ENCODE results near the gene SERPINA3. TPM values are rescaled to one million over a fixed set of nuclear protein-coding genes. Genes with fewer than 3 reads are reported as not detected.

SERPINA3 gene
- total RNA-seq, 2 donors from 2014 or later: 396 to 1,783 TPM

GRCh38 chr14:94578712-94579111 is 33.5 kb upstream of the SERPINA3 start:
- H3K4me1 ChIP-seq: peaks cover 70% of the 10 kb centered on the region
- no peak overlapping the region for H3K4me3 ChIP-seq
- TF ChIP-seq CTCF (IDR thresholded peaks at IDR 0.05) (no peak), POLR2A (IDR thresholded peaks at IDR 0.05) (no peak)
- no peaks in the 10 kb centered on the region for H3K9me3 ChIP-seq
- no peaks in the 10 kb centered on the region for H3K36me3 ChIP-seq (replicated peaks in 1 of 2; ENCODE audit: insufficient read depth in 1 of 2, low read depth in 2 of 2)
- H3K27ac ChIP-seq: no peak overlapping the region
- intact Hi-C loops (cut with DNase I): no loop called here
- WGBS, 2 donors: 90 to 93% methylated on average over 6 of the region's 6 CpGs
- H3K27me3 ChIP-seq: no peaks in the 10 kb centered on the region
- no peak for ATAC-seq
- DNase-seq: no peak

GRCh38 chr14:94581127-94581999 is 30.8 kb upstream of the SERPINA3 start, which contains the start of gene SERPINA5:
Gene SERPINA5, plus strand, starts transcription at chr14:94581426. Its CDS starts 5,937 bp downstream, at chr14:94587363.
- H3K9me3 ChIP-seq: no peaks in the 10 kb centered on the region
- H3K4me1 ChIP-seq: peaks cover 69% of the 10 kb centered on the region
- H3K27ac ChIP-seq: peak within 1 kb of the TSS; percentile 65 to 84 (median 78)
- intact Hi-C loops (cut with DNase I): no loop called here
- no peaks in the 10 kb centered on the region for H3K27me3 ChIP-seq
- H3K4me3 ChIP-seq: no peak within 1 kb of the TSS
- H3K36me3 ChIP-seq (replicated peaks in 1 of 2; ENCODE audit: insufficient read depth in 1 of 2, low read depth in 2 of 2): no peaks in the 10 kb centered on the region
- DNase-seq (peak; percentile 78 to 92 (median 88)), ATAC-seq (peak; percentile 67)
- TF ChIP-seq CTCF (IDR thresholded peaks at IDR 0.05): no peak
- peak in 2 of 3 donors; percentile 63 to 70 for TF ChIP-seq POLR2A (IDR thresholded peaks at IDR 0.05)
- WGBS, 2 donors: 30 to 35% methylated on average over 12 to 16 of the region's 18 CpGs

- intact Hi-C loops (cut with DNase I): no loop called here
- peaks cover 64% of the 10 kb centered on the region for H3K4me1 ChIP-seq
- no peaks in the 10 kb centered on the region for H3K36me3 ChIP-seq (replicated peaks in 1 of 2; ENCODE audit: insufficient read depth in 1 of 2, low read depth in 2 of 2)
- H3K9me3 ChIP-seq: no peaks in the 10 kb centered on the region
- DNase-seq (peak; percentile 66 to 81 (median 76)), ATAC-seq (peak; percentile 75)
- H3K27ac ChIP-seq: peak overlapping the region; percentile 65 to 84 (median 78)
- TF ChIP-seq POLR2A (IDR thresholded peaks at IDR 0.05) (no peak), CTCF (IDR thresholded peaks at IDR 0.05) (no peak)
- no peak overlapping the region for H3K4me3 ChIP-seq
- no peaks in the 10 kb centered on the region for H3K27me3 ChIP-seq
- 16 to 18% methylated on average over 7 of the region's 7 CpGs for WGBS, 2 donors
These were observed 29.9 kb upstream of the SERPINA3 start for GRCh38 chr14:94582199-94582750.

GRCh38 chr14:94582851-94583250 is 29.3 kb upstream of the SERPINA3 start:
- no peaks in the 10 kb centered on the region for H3K27me3 ChIP-seq
- peak overlapping the region; percentile 65 to 84 (median 78) for H3K27ac ChIP-seq
- peaks cover 69% of the 10 kb centered on the region for H3K4me1 ChIP-seq
- DNase-seq (no peak), ATAC-seq (peak; percentile 18)
- TF ChIP-seq CTCF (IDR thresholded peaks at IDR 0.05): no peak
- no peak for TF ChIP-seq POLR2A (IDR thresholded peaks at IDR 0.05)
- no peaks in the 10 kb centered on the region for H3K36me3 ChIP-seq (replicated peaks in 1 of 2; ENCODE audit: insufficient read depth in 1 of 2, low read depth in 2 of 2)
- 35 to 53% methylated on average over 3 of the region's 3 CpGs for WGBS, 2 donors
- intact Hi-C loops (cut with DNase I): no loop called here
- no peak overlapping the region for H3K4me3 ChIP-seq
- no peaks in the 10 kb centered on the region for H3K9me3 ChIP-seq
